ENCODE data around the gene TRPM6.
"Not testable (repeated sequence)": the region's sequence is repeated elsewhere in the genome, so short reads cannot be mapped to it uniquely, and the experiment has no call there.

The TRPM6 gene, protein sequence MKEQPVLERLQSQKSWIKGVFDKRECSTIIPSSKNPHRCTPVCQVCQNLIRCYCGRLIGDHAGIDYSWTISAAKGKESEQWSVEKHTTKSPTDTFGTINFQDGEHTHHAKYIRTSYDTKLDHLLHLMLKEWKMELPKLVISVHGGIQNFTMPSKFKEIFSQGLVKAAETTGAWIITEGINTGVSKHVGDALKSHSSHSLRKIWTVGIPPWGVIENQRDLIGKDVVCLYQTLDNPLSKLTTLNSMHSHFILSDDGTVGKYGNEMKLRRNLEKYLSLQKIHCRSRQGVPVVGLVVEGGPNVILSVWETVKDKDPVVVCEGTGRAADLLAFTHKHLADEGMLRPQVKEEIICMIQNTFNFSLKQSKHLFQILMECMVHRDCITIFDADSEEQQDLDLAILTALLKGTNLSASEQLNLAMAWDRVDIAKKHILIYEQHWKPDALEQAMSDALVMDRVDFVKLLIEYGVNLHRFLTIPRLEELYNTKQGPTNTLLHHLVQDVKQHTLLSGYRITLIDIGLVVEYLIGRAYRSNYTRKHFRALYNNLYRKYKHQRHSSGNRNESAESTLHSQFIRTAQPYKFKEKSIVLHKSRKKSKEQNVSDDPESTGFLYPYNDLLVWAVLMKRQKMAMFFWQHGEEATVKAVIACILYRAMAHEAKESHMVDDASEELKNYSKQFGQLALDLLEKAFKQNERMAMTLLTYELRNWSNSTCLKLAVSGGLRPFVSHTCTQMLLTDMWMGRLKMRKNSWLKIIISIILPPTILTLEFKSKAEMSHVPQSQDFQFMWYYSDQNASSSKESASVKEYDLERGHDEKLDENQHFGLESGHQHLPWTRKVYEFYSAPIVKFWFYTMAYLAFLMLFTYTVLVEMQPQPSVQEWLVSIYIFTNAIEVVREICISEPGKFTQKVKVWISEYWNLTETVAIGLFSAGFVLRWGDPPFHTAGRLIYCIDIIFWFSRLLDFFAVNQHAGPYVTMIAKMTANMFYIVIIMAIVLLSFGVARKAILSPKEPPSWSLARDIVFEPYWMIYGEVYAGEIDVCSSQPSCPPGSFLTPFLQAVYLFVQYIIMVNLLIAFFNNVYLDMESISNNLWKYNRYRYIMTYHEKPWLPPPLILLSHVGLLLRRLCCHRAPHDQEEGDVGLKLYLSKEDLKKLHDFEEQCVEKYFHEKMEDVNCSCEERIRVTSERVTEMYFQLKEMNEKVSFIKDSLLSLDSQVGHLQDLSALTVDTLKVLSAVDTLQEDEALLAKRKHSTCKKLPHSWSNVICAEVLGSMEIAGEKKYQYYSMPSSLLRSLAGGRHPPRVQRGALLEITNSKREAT (N-terminal part only)

DNA sequence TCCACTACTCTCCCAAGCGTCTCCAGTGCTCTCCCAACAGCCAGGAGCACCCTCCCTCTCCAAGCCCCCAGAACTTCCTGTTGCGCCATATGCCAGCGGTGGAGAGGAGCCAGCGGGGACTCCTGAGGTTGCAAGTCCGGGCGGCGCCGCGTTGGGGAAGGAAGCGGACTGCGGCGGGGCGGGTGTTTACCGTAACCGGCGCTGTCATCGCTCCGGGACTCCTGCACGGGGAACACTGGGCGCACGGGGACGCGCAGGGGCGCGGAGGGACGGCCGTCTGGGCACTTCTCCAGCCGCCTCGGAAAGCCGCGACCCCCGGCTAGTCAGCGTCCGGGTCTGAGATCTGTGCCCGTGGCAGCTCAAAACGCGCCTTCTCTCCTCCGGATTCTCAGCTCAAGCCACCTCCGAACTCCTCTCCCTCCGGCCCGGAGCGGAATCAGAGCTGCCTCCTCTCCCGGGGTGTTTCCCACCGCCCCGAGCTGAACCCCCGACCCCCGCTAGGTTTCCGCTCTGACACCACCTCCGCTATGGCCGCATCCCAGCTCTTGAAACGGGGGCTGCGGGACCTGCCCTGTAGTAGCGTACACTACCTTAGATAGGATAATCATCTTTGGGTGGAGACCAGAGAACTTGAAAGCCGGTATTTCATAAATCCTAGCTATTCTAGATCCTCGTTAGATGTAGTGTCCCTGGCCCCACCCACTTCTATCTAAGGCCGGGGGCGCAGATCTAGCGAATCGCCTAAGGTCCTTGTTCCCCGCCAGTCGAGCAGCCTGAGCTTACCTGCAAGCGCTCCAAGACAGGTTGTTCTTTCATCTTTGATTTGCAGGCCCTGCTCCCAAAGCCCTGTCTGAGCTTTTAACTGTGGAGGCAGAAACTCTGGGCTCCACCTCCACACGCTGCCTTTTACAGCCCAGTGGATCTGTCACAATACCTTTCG is at the start of gene TRPM6:
TRPM6 (minus strand) TSS at position 881 of the 940 bp plus-strand sequence; CDS start at position 816, 65 bp downstream.
- DNase-seq: peak in 1 of 2 donors; percentile 17

DNA sequence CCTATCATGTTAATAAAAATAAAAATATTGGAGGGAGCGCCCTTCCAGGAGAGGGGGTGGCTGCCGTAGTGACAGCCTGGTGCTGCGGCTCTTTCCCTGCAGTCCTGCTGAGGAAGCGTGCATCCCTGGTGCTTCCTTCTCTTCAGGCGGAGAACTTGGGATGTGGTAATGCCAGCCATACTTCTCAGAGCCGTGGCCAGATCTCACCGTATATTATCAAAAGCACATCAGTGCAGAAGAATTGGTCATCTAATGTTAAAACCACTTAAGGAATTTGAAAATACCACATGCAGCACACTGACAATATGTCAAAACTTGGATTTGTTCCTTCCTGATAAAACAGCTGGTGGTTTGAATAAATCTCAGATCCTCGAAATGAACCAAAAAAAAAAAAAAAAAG is 47.3 kb upstream of the TRPM6 start:
- no peak for DNase-seq

DNA sequence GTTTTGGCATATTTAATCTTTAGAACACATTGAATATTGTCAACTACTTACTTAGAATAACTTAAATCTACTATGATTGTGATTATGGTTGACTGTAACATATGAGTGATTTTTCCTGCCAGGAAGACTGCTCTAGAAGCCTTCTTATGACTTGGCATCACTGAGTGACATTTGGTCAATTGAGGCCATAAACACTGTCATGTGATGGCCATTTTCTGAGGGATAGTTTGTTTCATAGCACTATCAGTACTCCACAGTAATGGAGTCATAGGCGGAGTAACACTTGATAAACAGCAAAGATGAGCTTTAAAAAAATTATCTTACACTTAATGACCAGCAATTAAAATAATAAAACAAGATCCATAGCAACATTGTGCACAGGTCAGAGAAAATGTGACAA is 34.0 kb upstream of the TRPM6 start:
- no peak for DNase-seq

DNA sequence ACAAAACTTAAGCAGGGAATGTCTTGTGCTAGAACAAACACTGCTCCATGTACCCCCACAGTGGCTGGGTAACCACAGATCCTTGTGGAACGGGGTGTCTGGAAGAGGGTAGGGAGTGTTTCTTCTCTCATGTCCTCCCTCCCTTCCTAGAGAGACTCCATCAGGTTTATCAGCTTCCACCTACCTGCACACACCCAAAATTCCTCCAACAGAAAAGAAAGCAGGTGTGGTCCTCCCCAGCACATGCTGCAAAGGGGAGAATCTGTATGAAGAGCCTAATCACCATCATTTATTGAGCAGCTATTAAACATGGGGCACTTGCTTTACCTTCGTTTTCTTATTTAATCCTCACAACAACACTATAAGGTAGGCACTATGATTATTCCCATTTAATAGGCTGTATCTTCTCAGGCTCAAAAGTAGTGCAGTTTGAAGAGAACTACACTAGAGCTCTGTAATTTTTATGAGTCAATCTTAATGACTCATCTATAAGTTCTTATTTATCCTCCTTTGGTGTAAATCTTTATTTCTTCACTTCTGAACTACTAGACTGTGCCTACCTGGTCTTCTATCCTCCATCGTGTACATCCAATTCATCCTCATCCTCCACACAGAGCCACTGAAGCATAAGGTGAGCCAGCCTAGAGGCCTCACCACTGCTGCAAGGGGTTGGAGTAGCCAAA is 33.4 kb upstream of the TRPM6 start:
- DNase-seq: no peak

DNA sequence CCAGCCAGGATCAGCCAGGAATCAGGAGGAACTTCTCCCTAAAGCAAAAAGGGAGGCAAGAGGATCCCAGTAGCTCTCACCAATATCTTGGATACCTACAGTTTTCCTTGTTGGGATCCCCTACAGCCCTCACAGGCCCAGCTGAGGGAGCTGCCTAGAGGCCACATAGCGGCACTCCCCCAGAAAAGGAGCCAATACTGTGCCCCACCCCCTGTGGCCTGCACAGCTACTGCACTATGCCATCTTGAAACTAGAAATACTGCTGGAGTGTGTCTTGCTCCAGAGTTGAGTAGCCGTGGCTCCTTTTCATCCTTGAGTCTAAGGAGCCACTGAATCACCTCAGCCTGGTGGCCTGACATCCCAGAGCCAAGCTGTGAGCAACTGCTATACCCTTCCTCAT is 22.3 kb upstream of the TRPM6 start:
- no peak for DNase-seq

DNA sequence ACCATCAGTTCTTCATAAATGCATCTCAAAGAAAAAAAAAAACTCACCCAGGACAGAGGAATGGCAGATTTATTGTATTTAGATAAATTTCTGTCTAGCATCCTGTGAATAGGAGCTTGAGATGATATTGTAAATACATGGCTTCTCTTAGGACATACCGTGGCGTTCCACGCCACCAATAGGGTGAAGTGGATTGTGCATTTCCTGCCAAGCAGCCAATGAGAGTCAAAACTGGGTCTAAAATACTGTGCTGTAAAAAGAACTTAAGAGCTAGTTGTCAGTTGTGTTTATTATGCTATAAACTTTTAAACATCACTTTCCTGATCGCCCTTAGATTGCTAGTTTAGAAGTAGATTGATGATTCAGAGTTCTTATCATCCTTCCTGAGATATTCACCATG is 20.9 kb upstream of the TRPM6 start:
- DNase-seq: no peak

DNA sequence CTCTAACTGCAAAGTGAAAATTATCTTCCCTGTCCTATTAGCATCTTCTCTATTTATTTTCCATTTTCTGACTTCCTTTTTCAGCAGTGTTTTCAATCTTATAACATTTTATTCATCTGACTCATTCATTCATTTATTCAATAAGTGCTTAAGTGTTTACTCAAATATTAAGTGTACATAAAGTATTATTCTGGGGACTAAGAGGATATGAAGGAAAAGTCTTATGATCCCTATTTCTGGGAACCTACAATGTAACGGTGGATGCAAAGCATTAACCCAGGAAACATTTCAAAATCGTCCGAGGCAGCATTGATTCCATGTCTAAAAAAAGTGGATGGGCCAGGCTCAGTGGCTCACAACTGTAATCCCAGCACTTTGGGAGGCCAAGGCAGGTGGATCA is 19.4 kb upstream of the TRPM6 start:
- no peak for DNase-seq

DNA sequence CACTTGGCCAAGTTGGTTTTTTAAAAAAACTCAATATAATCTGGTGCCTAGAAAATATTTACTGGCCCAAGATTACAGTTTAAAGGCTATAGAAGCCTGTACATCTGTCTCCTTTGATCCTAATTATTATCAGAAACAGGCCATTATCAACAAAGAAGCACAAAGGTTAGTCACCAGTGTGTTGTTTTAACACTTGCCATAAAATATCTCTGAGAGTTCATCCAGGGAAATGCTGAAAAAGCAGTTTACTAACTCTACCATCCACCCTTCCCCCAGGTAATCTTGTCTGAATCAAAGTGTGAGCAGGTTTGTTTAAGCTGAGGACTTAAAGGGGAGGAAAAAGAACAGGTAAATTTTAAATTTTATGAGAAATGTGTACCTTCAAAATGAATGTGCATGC is 13.3 kb upstream of the TRPM6 start:
- DNase-seq: no peak

DNA sequence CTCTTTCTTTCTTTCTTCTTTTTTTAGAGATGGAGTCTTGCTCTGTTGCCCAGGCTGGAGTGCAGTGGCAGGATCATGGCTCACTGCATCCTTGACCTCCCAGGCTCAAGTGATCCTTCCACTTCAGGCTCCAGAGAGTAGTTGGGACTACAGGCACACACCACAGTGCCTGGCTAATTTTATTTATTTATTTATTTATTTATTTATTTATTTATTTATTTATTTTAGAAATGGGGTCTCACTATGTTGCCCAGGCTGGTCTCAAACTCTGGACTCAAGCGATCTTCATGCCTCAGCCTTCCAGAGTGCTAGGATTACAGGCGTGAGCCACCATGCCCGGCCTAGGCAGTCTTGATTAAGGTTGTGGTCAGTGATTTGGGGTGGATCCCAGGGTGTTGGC is 728 bp upstream of the TRPM6 start:
- not testable (repeated sequence) for DNase-seq

DNA sequence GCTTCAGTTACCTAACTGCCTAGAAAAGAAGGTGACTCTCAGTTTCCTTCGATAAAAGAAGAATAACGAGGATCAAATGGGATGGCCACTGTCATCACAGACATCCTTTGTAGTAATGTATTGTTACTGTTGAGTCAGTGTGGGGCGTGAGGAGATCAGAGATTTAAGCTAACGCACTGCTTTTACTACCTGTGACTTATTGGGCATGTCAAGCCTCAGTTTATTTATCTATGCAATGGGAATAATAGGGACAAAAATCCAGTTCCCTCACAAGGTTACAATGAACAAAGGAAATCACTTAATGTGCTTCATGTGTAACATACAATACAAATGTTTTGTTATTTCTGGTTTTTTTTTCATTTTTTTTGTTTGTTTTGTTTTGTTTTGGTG is 255 bp upstream of the TRPM6 start:
- no peak for DNase-seq

DNA sequence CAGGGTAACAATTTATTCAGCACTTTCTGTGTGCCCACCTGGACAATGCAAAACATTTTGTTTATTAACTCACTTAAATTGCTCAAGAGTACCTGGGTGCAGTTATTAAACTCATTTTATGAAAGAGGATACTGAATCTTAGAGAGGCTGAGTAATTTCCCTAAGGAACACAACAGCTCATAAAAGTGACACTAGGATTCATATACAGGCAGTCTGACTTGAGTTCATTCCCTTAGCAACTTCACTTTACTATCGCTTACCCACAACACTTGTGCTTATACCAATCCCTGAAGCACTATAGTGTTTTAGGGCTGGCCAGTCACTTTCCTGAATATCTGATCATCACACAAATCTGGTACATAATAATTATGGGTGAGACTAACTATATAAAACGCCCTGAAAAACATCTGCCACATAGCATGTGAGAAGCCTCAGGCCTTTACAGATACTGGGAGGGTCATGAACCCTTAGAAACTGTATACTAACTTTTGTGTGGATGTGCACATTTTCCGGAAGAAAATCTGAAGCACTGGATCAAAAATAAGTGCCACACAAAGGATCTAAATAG is 11.3 kb downstream of the TRPM6 start:
- DNase-seq: no peak

DNA sequence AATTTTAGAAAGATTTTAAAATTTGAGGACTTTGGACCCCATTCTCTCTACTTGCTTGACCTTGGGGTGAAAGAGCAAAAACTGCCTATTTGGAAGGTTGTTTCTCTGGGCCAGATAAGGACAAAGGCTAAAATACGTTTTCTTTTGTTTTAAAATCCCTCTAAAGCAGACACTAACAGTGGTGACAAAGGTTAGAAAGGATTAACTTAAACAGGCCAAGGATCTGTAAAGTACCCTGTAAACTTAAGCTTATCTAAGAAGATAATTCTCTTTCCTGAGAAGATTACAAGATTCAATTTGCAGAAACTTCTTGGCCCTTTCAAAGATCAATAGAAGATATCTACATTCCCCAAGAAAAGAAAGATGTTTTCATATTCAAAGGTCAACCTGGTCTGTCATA is 12.1 kb downstream of the TRPM6 start:
- DNase-seq: no peak

DNA sequence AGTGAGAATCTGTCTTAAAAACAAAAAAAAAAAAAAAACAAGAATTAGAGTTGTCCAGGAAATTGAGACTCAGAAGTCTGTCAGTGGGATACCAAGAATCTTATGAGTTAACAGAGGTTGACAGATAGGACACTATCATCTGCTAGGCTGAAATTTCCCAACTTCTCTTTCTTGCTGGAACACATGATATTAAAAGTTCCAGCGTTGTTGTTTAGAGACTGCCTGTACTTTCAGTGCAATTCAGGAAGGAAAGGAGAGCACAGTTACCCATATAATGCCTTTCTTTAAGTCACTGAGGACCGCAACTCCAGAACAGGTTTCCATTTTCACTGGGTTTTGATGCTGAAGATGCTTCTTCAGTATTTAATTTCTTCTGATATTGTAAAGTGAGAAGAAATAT is 13.5 kb downstream of the TRPM6 start:
- DNase-seq: no peak

DNA sequence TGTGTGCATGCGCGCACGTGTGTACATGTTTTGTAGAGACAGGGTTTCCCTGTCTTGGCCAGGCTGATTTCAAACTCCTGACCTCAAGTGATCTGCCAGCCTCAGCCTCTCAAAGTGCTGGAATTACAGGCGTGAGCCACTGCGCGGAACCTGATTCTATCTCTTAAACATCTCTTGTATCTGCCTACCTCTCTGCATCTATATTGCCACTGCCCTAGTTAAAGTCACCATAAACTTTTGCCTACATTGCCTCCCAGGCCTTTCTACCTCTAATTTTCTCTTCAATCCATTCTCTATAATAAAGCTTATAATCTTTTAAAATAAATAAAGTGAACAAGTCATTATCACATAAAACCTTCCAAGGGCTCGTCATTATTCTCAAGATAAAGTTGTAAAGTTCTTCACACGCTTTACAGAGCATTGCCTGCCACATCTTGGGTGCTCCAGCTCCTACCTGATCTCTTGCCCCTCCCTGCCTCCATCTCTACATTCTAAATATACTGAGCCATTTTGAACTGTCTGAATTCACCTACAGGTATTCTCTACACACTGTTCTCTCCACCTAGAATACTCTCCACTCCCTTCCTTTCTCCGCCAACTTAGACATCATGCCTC is 15.0 kb downstream of the TRPM6 start:
- DNase-seq: no peak

DNA sequence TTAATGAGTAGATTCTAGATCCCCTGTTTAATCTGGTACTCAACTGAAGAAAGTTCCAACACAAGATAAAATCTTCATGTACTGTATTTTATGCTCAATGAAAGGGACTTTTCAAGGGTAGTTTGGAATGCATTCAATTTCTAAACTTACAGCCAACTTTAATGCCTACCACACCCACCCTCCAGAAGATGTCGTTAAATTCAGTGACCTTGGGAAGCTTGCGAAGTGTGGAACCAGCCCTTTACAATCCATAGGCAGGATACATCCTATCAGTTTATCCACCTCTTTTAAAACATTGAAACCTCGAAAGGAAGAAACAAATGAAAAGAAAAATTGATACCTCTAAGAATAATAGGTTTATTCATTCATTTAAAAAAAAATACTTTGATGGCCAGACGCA is 20.2 kb downstream of the TRPM6 start:
- no peak for DNase-seq

DNA sequence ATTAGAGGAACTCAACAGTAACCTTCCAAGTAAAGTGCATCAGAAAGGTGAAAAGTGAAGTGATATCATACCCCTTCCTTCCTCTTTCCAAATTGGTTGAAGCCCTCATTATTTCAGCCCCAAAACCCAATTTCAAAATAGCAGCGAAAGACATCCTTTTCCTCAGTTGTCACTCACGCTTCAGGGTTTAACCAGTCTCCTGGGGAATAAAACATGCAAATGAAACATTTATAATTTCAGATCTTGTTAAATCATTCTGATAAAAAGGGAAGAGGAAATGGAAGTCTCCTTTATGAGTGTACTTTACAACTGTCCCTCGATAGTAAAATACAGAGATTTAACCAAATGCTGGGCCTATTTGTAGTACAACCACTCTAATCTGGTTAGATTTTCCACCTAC is 22.5 kb downstream of the TRPM6 start:
- no peak for DNase-seq

DNA sequence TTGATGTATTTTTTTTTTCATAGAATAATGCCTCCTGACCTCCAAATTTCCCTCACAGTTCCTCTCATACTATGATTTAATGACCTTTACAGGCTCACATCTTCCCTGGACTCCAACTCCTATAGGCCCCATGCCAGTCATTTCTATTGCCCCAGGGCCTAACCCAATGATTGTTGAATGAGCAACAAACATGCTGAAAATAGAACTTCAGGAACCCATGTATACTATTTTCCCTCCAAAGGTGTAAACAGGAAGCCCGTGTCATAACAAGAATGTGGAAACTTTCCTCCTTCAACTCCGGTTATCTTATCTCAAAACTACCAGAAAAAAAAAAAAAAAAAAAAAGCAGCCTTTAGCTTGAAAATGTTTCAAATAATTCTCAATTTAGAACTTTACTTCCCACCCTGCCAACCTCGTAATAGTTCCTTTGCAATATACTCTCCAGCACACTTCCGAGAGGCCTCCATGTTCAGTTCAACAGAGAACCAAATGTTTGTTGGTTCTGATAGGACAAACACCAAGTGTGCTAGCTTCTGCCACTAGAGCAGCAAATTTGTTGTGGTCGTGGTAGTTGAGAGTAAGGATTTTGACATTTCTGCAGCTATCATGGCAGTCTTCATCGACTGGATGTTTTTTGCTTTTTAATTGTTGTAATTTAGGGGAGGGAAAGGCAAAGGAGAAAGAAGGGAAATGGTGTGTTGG is 25.8 kb downstream of the TRPM6 start:
- no peak for DNase-seq

DNA sequence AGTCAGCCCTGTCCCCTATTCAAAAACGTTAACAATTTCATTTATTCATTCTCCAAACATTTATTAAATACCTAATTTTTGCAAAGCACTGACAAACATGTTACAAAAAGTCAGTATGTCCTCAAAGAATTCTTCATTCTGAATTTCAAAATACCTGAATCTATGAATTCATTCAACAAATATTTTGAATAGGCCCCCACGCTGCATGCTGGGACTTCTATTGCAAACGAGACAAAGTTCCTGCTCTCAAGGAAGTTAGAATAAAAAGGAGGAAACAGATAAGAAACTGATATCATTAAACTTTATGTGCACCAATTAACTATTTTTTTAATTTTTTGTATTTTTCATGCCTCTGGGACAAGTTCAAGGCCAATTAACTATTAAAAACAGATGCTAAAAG is 26.6 kb downstream of the TRPM6 start:
- DNase-seq: no peak

DNA sequence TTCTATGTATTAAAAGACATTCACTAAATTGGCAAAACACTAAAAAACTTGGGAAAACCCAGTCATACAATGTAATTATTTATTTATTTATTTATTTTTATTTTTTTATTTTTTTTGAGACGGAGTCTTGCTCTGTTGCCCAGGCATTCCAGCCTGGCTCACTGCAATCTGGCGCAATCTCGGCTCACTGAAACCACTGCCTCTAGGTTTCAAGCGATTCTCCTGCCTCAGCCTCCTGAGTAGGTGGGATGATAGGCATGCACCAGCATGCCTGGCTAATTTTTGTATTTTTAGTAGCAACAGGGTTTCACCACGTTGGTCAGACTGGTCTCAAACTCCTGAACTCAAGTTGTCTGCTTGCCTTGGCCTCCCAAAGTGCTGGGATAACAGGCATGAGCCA is 27.5 kb downstream of the TRPM6 start:
- DNase-seq: not testable (repeated sequence)

DNA sequence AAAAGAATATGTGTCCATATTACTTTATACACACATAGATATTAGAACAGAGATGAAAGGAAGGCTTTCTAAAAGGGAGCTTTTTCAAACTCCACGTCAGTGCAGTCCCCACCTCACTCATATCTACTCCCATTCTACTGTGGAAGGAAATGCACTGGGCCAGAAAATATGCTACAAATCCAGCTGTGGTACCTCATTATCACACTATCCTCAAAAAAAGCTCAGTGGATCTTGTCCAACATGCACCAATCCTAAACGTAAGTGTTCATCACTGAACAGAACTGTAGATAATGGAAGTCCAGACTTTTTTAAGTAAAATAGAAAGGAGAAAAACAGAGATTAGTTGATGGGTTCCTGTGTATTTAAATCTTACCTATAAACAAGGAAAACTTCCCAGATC is 27.9 kb downstream of the TRPM6 start:
- DNase-seq: no peak
